ENCODE results near the gene TCEA2. TPM values are rescaled to one million over a fixed set of nuclear protein-coding genes. Genes with fewer than 3 reads are reported as not detected.
A peak's percentile ranks its signal among the peaks of the same experiment; 100 is the strongest.

TCEA2 gene
- total and polyA plus RNA-seq, 9 of the 15 experiments (the other 6 are each of a cell fraction or from before 2014, with no cell fraction given) = 1.4 to 28.7 (median 5.4) TPM

DNA sequence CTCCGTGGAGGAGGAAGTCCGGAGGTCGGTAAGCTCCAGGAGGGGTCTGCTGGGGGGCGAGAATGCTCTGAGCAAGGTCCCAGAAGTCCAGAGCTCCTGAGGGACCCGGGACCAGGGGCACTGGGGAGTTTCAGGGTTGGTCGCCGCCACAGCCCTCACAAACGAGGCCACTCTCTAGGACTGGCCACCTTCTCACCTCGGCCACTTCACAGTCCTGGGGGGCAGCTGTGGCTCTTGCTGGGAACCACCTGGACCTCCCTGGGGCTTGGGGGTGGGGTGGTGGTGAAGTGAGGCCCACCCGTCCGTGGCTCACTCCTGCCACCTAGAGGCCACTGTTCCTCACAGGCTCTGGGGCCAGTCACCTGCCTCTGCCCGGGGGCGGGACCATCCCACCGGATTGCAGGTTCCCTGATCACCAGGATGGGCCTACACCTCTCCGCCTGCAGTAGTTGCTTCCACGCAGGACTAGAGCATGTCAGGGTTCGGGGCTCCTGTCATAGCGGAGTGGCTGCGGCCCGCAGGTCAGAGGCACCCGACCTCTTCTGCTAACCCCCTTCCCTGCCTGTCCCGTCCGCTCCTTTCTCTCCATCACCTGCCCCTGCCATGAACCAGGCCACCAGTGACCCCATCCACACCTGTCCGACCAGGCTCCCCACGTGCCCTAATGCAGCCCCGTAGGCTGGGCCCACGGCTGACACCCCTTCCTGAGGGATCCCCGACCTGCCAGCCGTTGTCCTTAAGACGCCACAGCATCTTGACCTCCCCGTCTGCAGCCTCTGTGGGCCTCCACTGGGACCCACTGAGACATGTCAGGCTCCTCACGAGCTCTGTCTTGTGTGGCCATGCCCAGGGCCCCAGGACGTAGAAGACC lies 5.1 kb upstream of the TCEA2 start (continued):
- TF ChIP-seq, protein P1, sequence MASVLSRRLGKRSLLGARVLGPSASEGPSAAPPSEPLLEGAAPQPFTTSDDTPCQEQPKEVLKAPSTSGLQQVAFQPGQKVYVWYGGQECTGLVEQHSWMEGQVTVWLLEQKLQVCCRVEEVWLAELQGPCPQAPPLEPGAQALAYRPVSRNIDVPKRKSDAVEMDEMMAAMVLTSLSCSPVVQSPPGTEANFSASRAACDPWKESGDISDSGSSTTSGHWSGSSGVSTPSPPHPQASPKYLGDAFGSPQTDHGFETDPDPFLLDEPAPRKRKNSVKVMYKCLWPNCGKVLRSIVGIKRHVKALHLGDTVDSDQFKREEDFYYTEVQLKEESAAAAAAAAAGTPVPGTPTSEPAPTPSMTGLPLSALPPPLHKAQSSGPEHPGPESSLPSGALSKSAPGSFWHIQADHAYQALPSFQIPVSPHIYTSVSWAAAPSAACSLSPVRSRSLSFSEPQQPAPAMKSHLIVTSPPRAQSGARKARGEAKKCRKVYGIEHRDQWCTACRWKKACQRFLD (CRISPR knock-in tag; IDR thresholded peaks at IDR 0.05) = no peak
- TF ChIP-seq COPS2 (conservative IDR thresholded peaks at IDR 0.05) (no peak), ZFX (CRISPR knock-in tag; IDR thresholded peaks at IDR 0.05) (peak; percentile 54), ZNF184 (CRISPR knock-in tag; IDR thresholded peaks at IDR 0.05) (no peak), SMC3 (conservative IDR thresholded peaks at IDR 0.05; ENCODE audit: insufficient read depth, low read depth, low read length) (peak; percentile 45; the same call in 1 of the 2 replicates), ETS2 (tag; IDR thresholded peaks at IDR 0.05; ENCODE audit: borderline replicate concordance, poor library complexity, severe bottlenecking) (no peak), SOX6 (IDR thresholded peaks at IDR 0.05) (no peak), ZNF217 (CRISPR knock-in tag; IDR thresholded peaks at IDR 0.05) (no peak), ZNF41 (CRISPR knock-in tag; conservative IDR thresholded peaks at IDR 0.05) (no peak), BHLHE40 (IDR thresholded peaks at IDR 0.05; ENCODE audit: low read length) (peak; percentile 76), JUND (IDR thresholded peaks at IDR 0.05; ENCODE audit: borderline replicate concordance, low read depth, low read length) (no peak), JUND (tag; IDR thresholded peaks at IDR 0.05; ENCODE audit: borderline replicate concordance, low read depth, low read length) (no peak), WHSC1 (IDR thresholded peaks at IDR 0.05; ENCODE audit: low read length) (no peak), RB1 (IDR thresholded peaks at IDR 0.05; ENCODE audit: low read depth) (peak; percentile 55), KDM1A (IDR thresholded peaks at IDR 0.05) (no peak), ZNF444 (CRISPR knock-in tag; IDR thresholded peaks at IDR 0.05) (no peak), U2AF1 (optimal IDR thresholded peaks at IDR 0.05; ENCODE audit: low read depth, low read length) (no peak), JUN (IDR thresholded peaks at IDR 0.05; ENCODE audit: borderline replicate concordance, low read depth, low read length) (no peak), JUN (CRISPR knock-in tag; IDR thresholded peaks at IDR 0.05; ENCODE audit: borderline replicate concordance) (no peak), EGR1 (conservative IDR thresholded peaks at IDR 0.05) (peak; percentile 55), SMARCA5 (IDR thresholded peaks at IDR 0.05) (no peak), MCM2 (IDR thresholded peaks at IDR 0.05; ENCODE audit: low read depth) (no peak)
- TF ChIP-seq, protein P2, sequence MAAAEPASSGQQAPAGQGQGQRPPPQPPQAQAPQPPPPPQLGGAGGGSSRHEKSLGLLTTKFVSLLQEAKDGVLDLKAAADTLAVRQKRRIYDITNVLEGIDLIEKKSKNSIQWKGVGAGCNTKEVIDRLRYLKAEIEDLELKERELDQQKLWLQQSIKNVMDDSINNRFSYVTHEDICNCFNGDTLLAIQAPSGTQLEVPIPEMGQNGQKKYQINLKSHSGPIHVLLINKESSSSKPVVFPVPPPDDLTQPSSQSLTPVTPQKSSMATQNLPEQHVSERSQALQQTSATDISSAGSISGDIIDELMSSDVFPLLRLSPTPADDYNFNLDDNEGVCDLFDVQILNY (CRISPR knock-in tag; IDR thresholded peaks at IDR 0.05) = no peak
- TF ChIP-seq, protein P3, sequence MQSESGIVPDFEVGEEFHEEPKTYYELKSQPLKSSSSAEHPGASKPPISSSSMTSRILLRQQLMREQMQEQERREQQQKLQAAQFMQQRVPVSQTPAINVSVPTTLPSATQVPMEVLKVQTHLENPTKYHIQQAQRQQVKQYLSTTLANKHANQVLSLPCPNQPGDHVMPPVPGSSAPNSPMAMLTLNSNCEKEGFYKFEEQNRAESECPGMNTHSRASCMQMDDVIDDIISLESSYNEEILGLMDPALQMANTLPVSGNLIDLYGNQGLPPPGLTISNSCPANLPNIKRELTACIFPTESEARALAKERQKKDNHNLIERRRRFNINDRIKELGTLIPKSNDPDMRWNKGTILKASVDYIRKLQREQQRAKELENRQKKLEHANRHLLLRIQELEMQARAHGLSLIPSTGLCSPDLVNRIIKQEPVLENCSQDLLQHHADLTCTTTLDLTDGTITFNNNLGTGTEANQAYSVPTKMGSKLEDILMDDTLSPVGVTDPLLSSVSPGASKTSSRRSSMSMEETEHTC (IDR thresholded peaks at IDR 0.05) = peak; percentile 58; the same call in 1 of the 2 replicates
- TF ChIP-seq, protein P4, sequence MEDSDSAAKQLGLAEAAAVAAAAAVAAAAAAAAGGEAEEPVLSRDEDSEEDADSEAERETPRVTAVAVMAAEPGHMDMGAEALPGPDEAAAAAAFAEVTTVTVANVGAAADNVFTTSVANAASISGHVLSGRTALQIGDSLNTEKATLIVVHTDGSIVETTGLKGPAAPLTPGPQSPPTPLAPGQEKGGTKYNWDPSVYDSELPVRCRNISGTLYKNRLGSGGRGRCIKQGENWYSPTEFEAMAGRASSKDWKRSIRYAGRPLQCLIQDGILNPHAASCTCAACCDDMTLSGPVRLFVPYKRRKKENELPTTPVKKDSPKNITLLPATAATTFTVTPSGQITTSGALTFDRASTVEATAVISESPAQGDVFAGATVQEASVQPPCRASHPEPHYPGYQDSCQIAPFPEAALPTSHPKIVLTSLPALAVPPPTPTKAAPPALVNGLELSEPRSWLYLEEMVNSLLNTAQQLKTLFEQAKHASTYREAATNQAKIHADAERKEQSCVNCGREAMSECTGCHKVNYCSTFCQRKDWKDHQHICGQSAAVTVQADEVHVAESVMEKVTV (CRISPR knock-in tag; IDR thresholded peaks at IDR 0.05) = peak; percentile 34; the same call in 1 of the 2 replicates
